CD4-positive, alpha-beta memory T cell (primary cell): ENCODE measurements around the gene SCO1. TPM values are rescaled to one million over a fixed set of nuclear protein-coding genes. Genes with fewer than 3 reads are reported as not detected.
"Not testable (repeated sequence)": the region's sequence is repeated elsewhere in the genome, so short reads cannot be mapped to it uniquely, and the experiment has no call there.

Experiments used
- CTCF ChIA-PET: fragments of 350-600 bp; sonication (Branson Sonifier 250); formaldehyde crosslinking; loops from one replicate; lab custom pipeline; 2021; ENCODE audit warnings: inconsistent platforms; ENCODE audit not compliant: partially characterized antibody; lab: Charles Lee
- POLR2A ChIA-PET: fragments of 350-600 bp; sonication (Branson Sonifier 250); formaldehyde crosslinking; loops from one replicate; lab custom pipeline; 2021; ENCODE audit not compliant: partially characterized antibody; lab: Charles Lee
- DNase-seq, 5 donors: peaks; one replicate each; pipeline versions ENCODE4 v3.0.0 to v3.0.0-alpha.2; 2020 to 2022; ENCODE audit warnings: mixed read lengths in 1 of 5
- H3K27ac ChIP-seq: one replicate; pipeline ENCODE4 v1.7.0; 2013; ENCODE audit warnings: low read depth, low read length
- H3K27me3 ChIP-seq: 2 replicates; pipeline ENCODE4 v1.7.0; 2013; ENCODE audit warnings: mild to moderate bottlenecking, low read length, moderate library complexity; ENCODE audit not compliant: insufficient read depth
- H3K36me3 ChIP-seq: 2 replicates; pipeline ENCODE4 v1.7.0; 2013; ENCODE audit warnings: mild to moderate bottlenecking, low read length, moderate library complexity; ENCODE audit not compliant: insufficient read depth
- H3K4me1 ChIP-seq: 2 replicates; pipeline ENCODE4 v1.7.0; 2013; ENCODE audit warnings: mild to moderate bottlenecking, low read length, moderate library complexity; ENCODE audit not compliant: insufficient read depth
- H3K4me3 ChIP-seq, 2 donors: one replicate each; pipeline ENCODE4 v1.7.0; 2013; ENCODE audit warnings: low read length in 2 of 2, mild to moderate bottlenecking in 1 of 2
- H3K9me3 ChIP-seq, 2 donors: one replicate each; pipeline ENCODE4 v1.7.0; 2013; ENCODE audit warnings: low read length in 2 of 2, control low read depth in 1 of 2; ENCODE audit not compliant: control insufficient read depth in 1 of 2
- H3K27ac Mint-ChIP-seq, 7 donors: one replicate each; pipeline ENCODE4 v1.8.0; 2020 to 2021; ENCODE audit warnings: mixed read lengths in 7 of 7, mild to moderate bottlenecking in 6 of 7, inconsistent platforms in 3 of 7, moderate library complexity in 3 of 7
- H3K27me3 Mint-ChIP-seq, 2 donors: one replicate each; pipeline ENCODE4 v1.8.0; 2020 to 2021; ENCODE audit warnings: mixed read lengths in 2 of 2
- H3K36me3 Mint-ChIP-seq, 2 donors: one replicate each; pipeline ENCODE4 v1.8.0; 2020 to 2021; ENCODE audit warnings: mixed read lengths in 2 of 2, inconsistent platforms in 1 of 2, mild to moderate bottlenecking in 1 of 2
- H3K4me1 Mint-ChIP-seq, 4 donors: one replicate each; pipeline ENCODE4 v1.8.0; 2020 to 2021; ENCODE audit warnings: mixed read lengths in 4 of 4, mild to moderate bottlenecking in 1 of 4
- H3K4me3 Mint-ChIP-seq, 8 donors: one replicate each; pipeline ENCODE4 v1.8.0; 2020 to 2021; ENCODE audit warnings: mixed read lengths in 8 of 8, mild to moderate bottlenecking in 7 of 8, moderate library complexity in 6 of 8, inconsistent platforms in 3 of 8
- H3K9me3 Mint-ChIP-seq, 8 donors: one replicate each; pipeline ENCODE4 v1.8.0; 2020 to 2021; ENCODE audit warnings: mixed read lengths in 8 of 8, mild to moderate bottlenecking in 5 of 8, inconsistent platforms in 3 of 8, moderate library complexity in 1 of 8
- intact Hi-C: fragments of 100-400 bp; cut with micrococcal nuclease; formaldehyde crosslinking; loops from one replicate; pipeline ENCODE4 v1.15.1; 2023
- polyA plus RNA-seq, 2 donors: library from polyadenylated mRNA; unstranded; fragments of 300-500 nt; fragmentation: Illumina TruSeq; gene quantifications; one replicate each; pipeline ENCODE4 v1.2.3, GENCODE V29; 2021
- total RNA-seq, 2 experiments: library from RNA; stranded (reverse); gene quantifications; one replicate each; pipeline ENCODE4 v1.2.3, GENCODE V29; 2021

SCO1 gene
- total and polyA plus RNA-seq, 4 experiments from 2014 or later, result 12.9 to 26.1 (median 23.1) TPM

GRCh38 chr17:10732121-10732520 lies 34.8 kb upstream of the SCO1 start:
- H3K9me3 ChIP-seq, H3K4me1 ChIP-seq, H3K27me3 Mint-ChIP-seq, H3K27ac ChIP-seq, H3K36me3 Mint-ChIP-seq, H3K4me3 ChIP-seq, H3K27ac Mint-ChIP-seq, H3K9me3 Mint-ChIP-seq, intact Hi-C loops, H3K36me3 ChIP-seq, H3K27me3 ChIP-seq, DNase-seq, H3K4me3 Mint-ChIP-seq: not testable (repeated sequence)
- peaks cover 5 to 23% (median 7%) of the 10 kb centered on the region in 4 donors for H3K4me1 Mint-ChIP-seq
- ChIA-PET CTCF (interaction anchor here (1.6 to 1.7 kb wide), 2 partner anchors 31 to 40 kb away, joined by 4 read pairs; no protein-coding TSS in a partner anchor), POLR2A (interaction anchor here (1.1 kb wide), 1 partner anchor 32 kb away, joined by 5 read pairs; no protein-coding TSS in a partner anchor)

GRCh38 chr17:10731408-10731879 lies 34.1 kb upstream of the SCO1 start:
- Histone ChIP-seq H3K27ac (no peak overlapping the region), H3K36me3 (no peaks in the 10 kb centered on the region), H3K4me3 (no peak overlapping the region), H3K9me3 (no peaks in the 10 kb centered on the region), H3K4me1 (no peaks in the 10 kb centered on the region), H3K27me3 (no peaks in the 10 kb centered on the region)
- Mint-ChIP-seq H3K4me3 (peak overlapping the region in 3 of 8 donors; percentile 52 to 91 (median 58)), H3K9me3 (no peaks in the 10 kb centered on the region), H3K4me1 (peaks cover 3 to 20% (median 6%) of the 10 kb centered on the region in 4 donors), H3K36me3 (no peaks in the 10 kb centered on the region), H3K27me3 (peaks cover 1 to 4% of the 10 kb centered on the region in 2 donors), H3K27ac (no peak overlapping the region)
- intact Hi-C loops, result no loop called here
- ChIA-PET POLR2A (interaction anchor here (1.1 kb wide), 1 partner anchor 31 kb away, joined by 5 read pairs; no protein-coding TSS in a partner anchor), CTCF (interaction anchor here (1.7 kb wide), 1 partner anchor 85 kb away, joined by 5 read pairs; no protein-coding TSS in a partner anchor)
- DNase-seq, result no peak

GRCh38 chr17:10730247-10730646 lies 32.9 kb upstream of the SCO1 start:
- H3K9me3 ChIP-seq, intact Hi-C loops, POLR2A ChIA-PET, H3K9me3 Mint-ChIP-seq, H3K36me3 Mint-ChIP-seq, H3K27me3 ChIP-seq, H3K36me3 ChIP-seq, H3K4me1 ChIP-seq, H3K27ac ChIP-seq, H3K27me3 Mint-ChIP-seq: not testable (repeated sequence)
- CTCF ChIA-PET, result interaction anchor here (0.7 to 1.7 kb wide), 3 partner anchors 19 to 84 kb away, joined by 3 to 5 read pairs (median 4); no protein-coding TSS in a partner anchor
- peak in 1 of 5 donors; percentile 7 for DNase-seq
- Mint-ChIP-seq H3K4me1 (peaks cover 3 to 20% (median 6%) of the 10 kb centered on the region in 4 donors), H3K27ac (peak overlapping the region in 5 of 7 donors; percentile 47 to 90 (median 82)), H3K4me3 (peak overlapping the region; percentile 87 to 93 (median 91))
- H3K4me3 ChIP-seq, result peak overlapping the region; percentile 22 to 46

- no peak within 1 kb of the TSS for H3K27ac ChIP-seq
Observed at GRCh38 chr17:10729334-10730193, 32.2 kb upstream of the SCO1 start, which contains the start of gene TMEM220. TMEM220 (minus strand) TSS chr17:10730023; CDS start chr17:10729851, 172 bp downstream.

GRCh38 chr17:10728331-10728892 lies 31.1 kb upstream of the SCO1 start:
- Histone ChIP-seq H3K36me3 (no peaks in the 10 kb centered on the region), H3K9me3 (no peaks in the 10 kb centered on the region), H3K27me3 (no peaks in the 10 kb centered on the region), H3K27ac (no peak overlapping the region), H3K4me1 (no peaks in the 10 kb centered on the region), H3K4me3 (no peak overlapping the region)
- Mint-ChIP-seq H3K27ac (no peak overlapping the region), H3K9me3 (no peaks in the 10 kb centered on the region), H3K36me3 (no peaks in the 10 kb centered on the region), H3K27me3 (no peaks in the 10 kb centered on the region), H3K4me1 (peaks cover 3 to 20% (median 6%) of the 10 kb centered on the region in 4 donors), H3K4me3 (peak overlapping the region in 4 of 8 donors; percentile 26 to 92 (median 50))
- DNase-seq, result no peak
- ChIA-PET CTCF (interaction anchor here (1.4 kb wide), 1 partner anchor 9 kb away, joined by 4 read pairs; no protein-coding TSS in a partner anchor), POLR2A (no interaction called here)
- intact Hi-C loops, result no loop called here

More at GRCh38 chr17:10729334-10730193, 32.2 kb upstream of the SCO1 start, which contains the start of gene TMEM220:
- Histone ChIP-seq H3K4me3 (peak within 1 kb of the TSS; percentile 22 to 46), H3K27me3 (no peaks in the 10 kb centered on the region), H3K4me1 (no peaks in the 10 kb centered on the region), H3K36me3 (no peaks in the 10 kb centered on the region), H3K9me3 (no peaks in the 10 kb centered on the region)
- Mint-ChIP-seq H3K4me1 (peaks cover 3 to 20% (median 6%) of the 10 kb centered on the region in 4 donors), H3K27ac (peak within 1 kb of the TSS in 6 of 7 donors; percentile 38 to 90 (median 72)), H3K36me3 (no peaks in the 10 kb centered on the region), H3K27me3 (peaks cover 0 to 2% of the 10 kb centered on the region in 2 donors), H3K9me3 (no peaks in the 10 kb centered on the region), H3K4me3 (peak within 1 kb of the TSS; percentile 87 to 93 (median 91))
- DNase-seq, result peak in 4 of 5 donors; percentile 17 to 22 (median 19)
- intact Hi-C loops, result loop anchor here (1.0 kb wide), 1 partner anchor 32 kb away; the partner anchor contains the start of genes ADPRM and SCO1
- POLR2A ChIA-PET, result no interaction called here
- CTCF ChIA-PET, result interaction anchor here (0.7 to 1.7 kb wide), 2 partner anchors 19 to 83 kb away, joined by 3 to 5 read pairs; no protein-coding TSS in a partner anchor

- no peaks in the 10 kb centered on the region for H3K36me3 Mint-ChIP-seq
- no peaks in the 10 kb centered on the region for H3K9me3 ChIP-seq
- POLR2A ChIA-PET, result no interaction called here
- H3K36me3 ChIP-seq, result no peaks in the 10 kb centered on the region
- H3K4me1 ChIP-seq, result no peaks in the 10 kb centered on the region
- H3K27me3 Mint-ChIP-seq, result no peaks in the 10 kb centered on the region
- no peaks in the 10 kb centered on the region for H3K9me3 Mint-ChIP-seq
- H3K4me3 ChIP-seq, result no peak overlapping the region
- DNase-seq, result no peak
- peak overlapping the region in 1 of 7 donors; percentile 34 for H3K27ac Mint-ChIP-seq
- H3K4me3 Mint-ChIP-seq, result no peak overlapping the region
- peaks cover 3 to 20% (median 6%) of the 10 kb centered on the region in 4 donors for H3K4me1 Mint-ChIP-seq
- H3K27me3 ChIP-seq, result no peaks in the 10 kb centered on the region
- CTCF ChIA-PET, result interaction anchor here (1.2 to 1.4 kb wide), 2 partner anchors 9 to 10 kb away, joined by 3 to 4 read pairs; no protein-coding TSS in a partner anchor
- intact Hi-C loops, result no loop called here
- no peak overlapping the region for H3K27ac ChIP-seq
Observed at GRCh38 chr17:10727192-10727591, 29.9 kb upstream of the SCO1 start.
